ENCODE results near the gene ASCL5.

DNA sequence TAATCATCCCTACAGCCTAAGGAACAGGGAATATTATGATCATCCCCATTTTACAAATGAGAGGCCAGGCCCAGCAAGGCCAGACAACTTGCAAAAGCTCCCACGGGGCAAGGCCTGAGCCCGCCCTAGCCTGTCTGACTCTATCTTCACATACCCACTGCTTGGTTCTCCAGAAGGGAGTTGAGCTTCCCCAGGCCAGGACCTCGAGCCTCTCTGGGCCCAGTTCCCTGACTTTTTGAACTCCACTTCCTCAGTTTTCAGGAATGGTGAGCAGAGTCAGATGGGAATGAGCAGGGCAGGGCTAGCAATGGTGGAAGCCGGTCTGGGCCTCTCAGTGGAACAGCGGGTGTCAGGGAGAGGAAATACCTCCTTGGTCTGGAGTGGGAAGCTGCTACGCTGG lies 54.1 kb downstream of the ASCL5 start:
- TF ChIP-seq, protein P1, sequence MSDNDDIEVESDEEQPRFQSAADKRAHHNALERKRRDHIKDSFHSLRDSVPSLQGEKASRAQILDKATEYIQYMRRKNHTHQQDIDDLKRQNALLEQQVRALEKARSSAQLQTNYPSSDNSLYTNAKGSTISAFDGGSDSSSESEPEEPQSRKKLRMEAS (CRISPR knock-in tag; IDR thresholded peaks at IDR 0.05), result no peak
- TF ChIP-seq, protein P2, sequence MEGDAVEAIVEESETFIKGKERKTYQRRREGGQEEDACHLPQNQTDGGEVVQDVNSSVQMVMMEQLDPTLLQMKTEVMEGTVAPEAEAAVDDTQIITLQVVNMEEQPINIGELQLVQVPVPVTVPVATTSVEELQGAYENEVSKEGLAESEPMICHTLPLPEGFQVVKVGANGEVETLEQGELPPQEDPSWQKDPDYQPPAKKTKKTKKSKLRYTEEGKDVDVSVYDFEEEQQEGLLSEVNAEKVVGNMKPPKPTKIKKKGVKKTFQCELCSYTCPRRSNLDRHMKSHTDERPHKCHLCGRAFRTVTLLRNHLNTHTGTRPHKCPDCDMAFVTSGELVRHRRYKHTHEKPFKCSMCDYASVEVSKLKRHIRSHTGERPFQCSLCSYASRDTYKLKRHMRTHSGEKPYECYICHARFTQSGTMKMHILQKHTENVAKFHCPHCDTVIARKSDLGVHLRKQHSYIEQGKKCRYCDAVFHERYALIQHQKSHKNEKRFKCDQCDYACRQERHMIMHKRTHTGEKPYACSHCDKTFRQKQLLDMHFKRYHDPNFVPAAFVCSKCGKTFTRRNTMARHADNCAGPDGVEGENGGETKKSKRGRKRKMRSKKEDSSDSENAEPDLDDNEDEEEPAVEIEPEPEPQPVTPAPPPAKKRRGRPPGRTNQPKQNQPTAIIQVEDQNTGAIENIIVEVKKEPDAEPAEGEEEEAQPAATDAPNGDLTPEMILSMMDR (IDR thresholded peaks at IDR 0.05), result no peak
- TF ChIP-seq, protein P3, sequence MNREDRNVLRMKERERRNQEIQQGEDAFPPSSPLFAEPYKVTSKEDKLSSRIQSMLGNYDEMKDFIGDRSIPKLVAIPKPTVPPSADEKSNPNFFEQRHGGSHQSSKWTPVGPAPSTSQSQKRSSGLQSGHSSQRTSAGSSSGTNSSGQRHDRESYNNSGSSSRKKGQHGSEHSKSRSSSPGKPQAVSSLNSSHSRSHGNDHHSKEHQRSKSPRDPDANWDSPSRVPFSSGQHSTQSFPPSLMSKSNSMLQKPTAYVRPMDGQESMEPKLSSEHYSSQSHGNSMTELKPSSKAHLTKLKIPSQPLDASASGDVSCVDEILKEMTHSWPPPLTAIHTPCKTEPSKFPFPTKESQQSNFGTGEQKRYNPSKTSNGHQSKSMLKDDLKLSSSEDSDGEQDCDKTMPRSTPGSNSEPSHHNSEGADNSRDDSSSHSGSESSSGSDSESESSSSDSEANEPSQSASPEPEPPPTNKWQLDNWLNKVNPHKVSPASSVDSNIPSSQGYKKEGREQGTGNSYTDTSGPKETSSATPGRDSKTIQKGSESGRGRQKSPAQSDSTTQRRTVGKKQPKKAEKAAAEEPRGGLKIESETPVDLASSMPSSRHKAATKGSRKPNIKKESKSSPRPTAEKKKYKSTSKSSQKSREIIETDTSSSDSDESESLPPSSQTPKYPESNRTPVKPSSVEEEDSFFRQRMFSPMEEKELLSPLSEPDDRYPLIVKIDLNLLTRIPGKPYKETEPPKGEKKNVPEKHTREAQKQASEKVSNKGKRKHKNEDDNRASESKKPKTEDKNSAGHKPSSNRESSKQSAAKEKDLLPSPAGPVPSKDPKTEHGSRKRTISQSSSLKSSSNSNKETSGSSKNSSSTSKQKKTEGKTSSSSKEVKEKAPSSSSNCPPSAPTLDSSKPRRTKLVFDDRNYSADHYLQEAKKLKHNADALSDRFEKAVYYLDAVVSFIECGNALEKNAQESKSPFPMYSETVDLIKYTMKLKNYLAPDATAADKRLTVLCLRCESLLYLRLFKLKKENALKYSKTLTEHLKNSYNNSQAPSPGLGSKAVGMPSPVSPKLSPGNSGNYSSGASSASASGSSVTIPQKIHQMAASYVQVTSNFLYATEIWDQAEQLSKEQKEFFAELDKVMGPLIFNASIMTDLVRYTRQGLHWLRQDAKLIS (CRISPR knock-in tag; IDR thresholded peaks at IDR 0.05; ENCODE audit: borderline replicate concordance), result no peak
- TF ChIP-seq CREM (CRISPR knock-in tag; IDR thresholded peaks at IDR 0.05), result no peak
- no peak for TF ChIP-seq ZNF671 (CRISPR knock-in tag; IDR thresholded peaks at IDR 0.05)
- no peak for TF ChIP-seq ELF4 (CRISPR knock-in tag; IDR thresholded peaks at IDR 0.05; ENCODE audit: low read depth)
- no peak for TF ChIP-seq CBFB (CRISPR knock-in tag; IDR thresholded peaks at IDR 0.05; ENCODE audit: low read depth)
- TF ChIP-seq FOXK1 (CRISPR knock-in tag; IDR thresholded peaks at IDR 0.05), result no peak
- no peak for TF ChIP-seq SP1 (CRISPR knock-in tag; conservative IDR thresholded peaks at IDR 0.05)
- no peak for TF ChIP-seq NFE2L1 (CRISPR knock-in tag; IDR thresholded peaks at IDR 0.05)
- TF ChIP-seq MXD4 (CRISPR knock-in tag; IDR thresholded peaks at IDR 0.05; ENCODE audit: borderline replicate concordance), result no peak
- TF ChIP-seq, protein P4, sequence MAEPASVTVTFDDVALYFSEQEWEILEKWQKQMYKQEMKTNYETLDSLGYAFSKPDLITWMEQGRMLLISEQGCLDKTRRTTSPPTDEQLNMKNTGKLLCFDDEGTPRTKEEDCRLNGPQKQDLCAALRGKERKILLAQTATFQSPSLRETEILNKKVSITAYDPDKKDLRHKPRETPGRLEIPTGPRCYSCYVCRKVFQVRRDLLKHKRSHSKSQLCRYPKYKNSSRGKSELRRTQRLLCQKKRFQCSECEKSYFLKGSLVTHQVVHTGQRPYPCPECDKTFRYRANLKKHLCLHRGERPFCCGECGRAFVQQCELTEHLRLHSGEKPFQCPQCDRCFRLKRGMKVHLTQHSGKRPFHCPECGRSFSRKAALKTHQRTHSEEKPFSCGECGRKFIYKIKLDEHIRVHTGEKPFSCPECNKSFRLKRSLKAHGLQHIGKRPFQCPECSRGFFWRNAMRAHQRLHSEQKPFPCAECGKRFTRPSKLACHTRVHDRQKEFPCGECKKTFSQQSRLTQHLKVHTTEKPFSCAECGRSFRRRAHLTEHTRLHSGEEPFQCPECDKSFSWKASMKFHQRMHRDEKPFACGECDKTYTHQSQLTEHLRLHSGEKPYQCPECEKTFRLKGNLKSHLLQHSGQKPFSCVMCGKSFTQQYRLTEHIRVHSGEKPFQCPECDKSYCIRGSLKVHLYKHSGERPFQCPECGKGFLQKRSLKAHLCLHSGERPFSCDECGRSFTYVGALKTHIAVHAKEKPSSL (CRISPR knock-in tag; conservative IDR thresholded peaks at IDR 0.05), result no peak
- TF ChIP-seq, protein P5, sequence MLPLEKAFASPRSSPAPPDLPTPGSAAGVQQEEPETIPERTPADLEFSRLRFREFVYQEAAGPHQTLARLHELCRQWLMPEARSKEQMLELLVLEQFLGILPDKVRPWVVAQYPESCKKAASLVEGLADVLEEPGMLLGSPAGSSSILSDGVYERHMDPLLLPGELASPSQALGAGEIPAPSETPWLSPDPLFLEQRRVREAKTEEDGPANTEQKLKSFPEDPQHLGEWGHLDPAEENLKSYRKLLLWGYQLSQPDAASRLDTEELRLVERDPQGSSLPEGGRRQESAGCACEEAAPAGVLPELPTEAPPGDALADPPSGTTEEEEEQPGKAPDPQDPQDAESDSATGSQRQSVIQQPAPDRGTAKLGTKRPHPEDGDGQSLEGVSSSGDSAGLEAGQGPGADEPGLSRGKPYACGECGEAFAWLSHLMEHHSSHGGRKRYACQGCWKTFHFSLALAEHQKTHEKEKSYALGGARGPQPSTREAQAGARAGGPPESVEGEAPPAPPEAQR (CRISPR knock-in tag; IDR thresholded peaks at IDR 0.05), result no peak

Measured in WTC11 (cell line).